ENCODE results near the gene ASMT.

ASMT gene

GRCh38 chrX:1591863-1592469 lies 22.9 kb upstream of the ASMT start:
- intact Hi-C loops (cut with DNase I; ENCODE audit: low total_unique reads): loop anchor here (5.0 to 10.0 kb wide), 3 partner anchors 140 to 597 kb away; partner anchors contain the start of genes ASMTL and SLC25A6
- Histone ChIP-seq H3K4me1 (peaks cover 0 to 22% (median 18%) of the 10 kb centered on the region in 4 donors), H3K27ac (peak overlapping the region; percentile 76 to 86), H3K9me3 (no peaks in the 10 kb centered on the region), H3K4me3 (peak overlapping the region; percentile 77 to 83), H3K27me3 (no peaks in the 10 kb centered on the region), H3K36me3 (peaks cover 29 to 36% (median 32%) of the 10 kb centered on the region in 3 donors)
- TF ChIP-seq CTCF (IDR thresholded peaks at IDR 0.05): no peak
- no peak for DNase-seq

- H3K4me1 ChIP-seq: peaks cover 0 to 22% (median 18%) of the 10 kb centered on the region in 4 donors
- peak overlapping the region; percentile 77 to 83 for H3K4me3 ChIP-seq
- H3K36me3 ChIP-seq: peaks cover 35 to 42% (median 39%) of the 10 kb centered on the region in 3 donors
- intact Hi-C loops (cut with DNase I; ENCODE audit: low total_unique reads): loop anchor here (5.0 to 10.0 kb wide), 3 partner anchors 140 to 598 kb away; partner anchors contain the start of genes ASMTL and SLC25A6
- TF ChIP-seq CTCF (IDR thresholded peaks at IDR 0.05): no peak
- no peak for DNase-seq
- H3K27me3 ChIP-seq: no peaks in the 10 kb centered on the region
- H3K9me3 ChIP-seq: no peaks in the 10 kb centered on the region
- H3K27ac ChIP-seq: peak overlapping the region; percentile 76 to 86
These were observed 22.3 kb upstream of the ASMT start for GRCh38 chrX:1592470-1593142.

GRCh38 chrX:1593286-1594271 lies 21.3 kb upstream of the ASMT start:
- no peak for DNase-seq
- intact Hi-C loops (cut with DNase I; ENCODE audit: low total_unique reads): loop anchor here (5.0 to 10.0 kb wide), 3 partner anchors 141 to 599 kb away; partner anchors contain the start of genes ASMTL and SLC25A6
- Histone ChIP-seq H3K27ac (no peak overlapping the region), H3K36me3 (peaks cover 42 to 52% (median 49%) of the 10 kb centered on the region in 3 donors), H3K9me3 (no peaks in the 10 kb centered on the region), H3K4me3 (peak overlapping the region in 1 of 2 donors; percentile 83), H3K4me1 (peaks cover 0 to 22% (median 18%) of the 10 kb centered on the region in 4 donors), H3K27me3 (no peaks in the 10 kb centered on the region)
- TF ChIP-seq CTCF (IDR thresholded peaks at IDR 0.05): no peak

- intact Hi-C loops (cut with DNase I; ENCODE audit: low total_unique reads): loop anchor here (10.0 kb wide), 2 partner anchors 201 to 601 kb away; partner anchors contain the start of gene SLC25A6
- no peak for TF ChIP-seq CTCF (IDR thresholded peaks at IDR 0.05)
- Histone ChIP-seq H3K4me1 (peaks cover 0 to 22% (median 18%) of the 10 kb centered on the region in 4 donors), H3K36me3 (peaks cover 64 to 73% (median 70%) of the 10 kb centered on the region in 3 donors), H3K27me3 (no peaks in the 10 kb centered on the region), H3K9me3 (no peaks in the 10 kb centered on the region), H3K27ac (no peak overlapping the region), H3K4me3 (no peak overlapping the region)
- no peak for DNase-seq
These were observed 19.2 kb upstream of the ASMT start for GRCh38 chrX:1595711-1596060.

All from tibial artery (tissue), 4 donors.